ENCODE measurements around the gene RCOR1.

DNA sequence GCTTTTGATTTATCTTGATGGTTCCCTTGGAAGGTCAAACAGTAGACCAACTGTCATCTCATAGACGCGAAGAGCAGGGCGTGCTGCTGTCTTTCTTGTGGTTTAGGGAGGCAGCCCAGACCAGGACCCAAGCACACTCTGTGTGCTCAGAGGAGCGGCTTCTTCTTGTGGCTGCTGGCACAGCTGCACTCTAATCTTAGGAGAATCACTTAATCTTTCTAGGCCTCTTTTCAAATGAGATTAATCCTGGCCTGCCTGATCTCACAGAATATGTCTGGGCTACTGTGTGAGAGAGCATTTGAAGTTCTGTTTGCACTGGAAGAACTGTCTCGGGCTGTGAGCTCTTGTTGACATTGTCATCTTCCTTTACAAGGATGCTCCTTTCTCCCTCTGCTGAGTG lies 124.8 kb downstream of the RCOR1 start:
- TF ChIP-seq, protein P1, sequence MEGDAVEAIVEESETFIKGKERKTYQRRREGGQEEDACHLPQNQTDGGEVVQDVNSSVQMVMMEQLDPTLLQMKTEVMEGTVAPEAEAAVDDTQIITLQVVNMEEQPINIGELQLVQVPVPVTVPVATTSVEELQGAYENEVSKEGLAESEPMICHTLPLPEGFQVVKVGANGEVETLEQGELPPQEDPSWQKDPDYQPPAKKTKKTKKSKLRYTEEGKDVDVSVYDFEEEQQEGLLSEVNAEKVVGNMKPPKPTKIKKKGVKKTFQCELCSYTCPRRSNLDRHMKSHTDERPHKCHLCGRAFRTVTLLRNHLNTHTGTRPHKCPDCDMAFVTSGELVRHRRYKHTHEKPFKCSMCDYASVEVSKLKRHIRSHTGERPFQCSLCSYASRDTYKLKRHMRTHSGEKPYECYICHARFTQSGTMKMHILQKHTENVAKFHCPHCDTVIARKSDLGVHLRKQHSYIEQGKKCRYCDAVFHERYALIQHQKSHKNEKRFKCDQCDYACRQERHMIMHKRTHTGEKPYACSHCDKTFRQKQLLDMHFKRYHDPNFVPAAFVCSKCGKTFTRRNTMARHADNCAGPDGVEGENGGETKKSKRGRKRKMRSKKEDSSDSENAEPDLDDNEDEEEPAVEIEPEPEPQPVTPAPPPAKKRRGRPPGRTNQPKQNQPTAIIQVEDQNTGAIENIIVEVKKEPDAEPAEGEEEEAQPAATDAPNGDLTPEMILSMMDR (IDR thresholded peaks at IDR 0.05): no peak
- TF ChIP-seq POLR2A (IDR thresholded peaks at IDR 0.05): no peak

Measured in heart left ventricle (tissue), 13 donors.